GM20000 (cell line): ENCODE data around the gene STARD13.

Experiments
- DNase-seq: peaks from one replicate; pipeline ENCODE4 v3.0.0; 2012; ENCODE audit warnings: low spot score
- TF ChIP-seq, protein P1 (sequence below): IDR thresholded peaks from 2 replicates; pipeline ENCODE4 v1.5.1; 2012; ENCODE audit warnings: mild to moderate bottlenecking, control low read depth; ENCODE audit errors: extremely low read depth, missing control alignments

STARD13 gene

DNA sequence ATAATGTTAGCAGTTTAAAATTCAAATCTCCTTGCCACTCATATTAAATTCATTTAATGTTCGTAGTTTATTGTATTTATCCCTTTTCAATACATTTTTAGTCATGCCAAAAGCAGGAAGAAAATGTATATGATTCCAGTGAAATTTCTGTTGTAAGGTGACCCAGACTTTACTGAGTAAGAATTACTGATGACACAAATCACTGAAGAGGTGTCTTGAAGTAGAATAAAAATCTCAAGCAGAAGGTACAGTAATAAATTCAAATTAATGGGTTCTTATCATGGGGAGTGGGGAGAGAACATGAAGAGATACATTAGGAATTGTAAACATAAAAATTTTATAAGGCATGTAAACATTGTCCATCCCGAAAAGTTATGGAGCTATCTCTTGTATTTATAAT, 19.9 kb downstream of the STARD13 start:
- TF ChIP-seq, protein P1, sequence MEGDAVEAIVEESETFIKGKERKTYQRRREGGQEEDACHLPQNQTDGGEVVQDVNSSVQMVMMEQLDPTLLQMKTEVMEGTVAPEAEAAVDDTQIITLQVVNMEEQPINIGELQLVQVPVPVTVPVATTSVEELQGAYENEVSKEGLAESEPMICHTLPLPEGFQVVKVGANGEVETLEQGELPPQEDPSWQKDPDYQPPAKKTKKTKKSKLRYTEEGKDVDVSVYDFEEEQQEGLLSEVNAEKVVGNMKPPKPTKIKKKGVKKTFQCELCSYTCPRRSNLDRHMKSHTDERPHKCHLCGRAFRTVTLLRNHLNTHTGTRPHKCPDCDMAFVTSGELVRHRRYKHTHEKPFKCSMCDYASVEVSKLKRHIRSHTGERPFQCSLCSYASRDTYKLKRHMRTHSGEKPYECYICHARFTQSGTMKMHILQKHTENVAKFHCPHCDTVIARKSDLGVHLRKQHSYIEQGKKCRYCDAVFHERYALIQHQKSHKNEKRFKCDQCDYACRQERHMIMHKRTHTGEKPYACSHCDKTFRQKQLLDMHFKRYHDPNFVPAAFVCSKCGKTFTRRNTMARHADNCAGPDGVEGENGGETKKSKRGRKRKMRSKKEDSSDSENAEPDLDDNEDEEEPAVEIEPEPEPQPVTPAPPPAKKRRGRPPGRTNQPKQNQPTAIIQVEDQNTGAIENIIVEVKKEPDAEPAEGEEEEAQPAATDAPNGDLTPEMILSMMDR, result no peak
- DNase-seq, result no peak

DNA sequence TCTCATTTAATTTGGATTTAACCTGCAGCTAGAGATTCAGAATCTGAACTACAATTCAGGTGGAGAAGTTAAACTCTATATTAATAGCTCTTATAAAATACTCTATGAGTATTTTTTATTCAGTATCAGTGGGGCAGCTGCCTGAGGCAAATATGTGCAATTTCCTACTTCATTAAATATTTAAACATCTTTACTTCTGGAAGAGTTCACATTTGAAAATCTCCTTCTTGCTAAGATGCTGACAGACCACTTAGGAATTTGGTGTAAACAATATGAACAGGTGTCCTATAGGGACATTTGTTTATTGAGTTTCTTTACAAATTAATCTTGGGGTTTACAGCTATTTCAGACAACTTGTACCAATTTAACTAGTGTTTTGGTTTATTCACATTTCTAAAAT, 20.4 kb downstream of the STARD13 start:
- DNase-seq, result no peak
- TF ChIP-seq, protein P1, result no peak

DNA sequence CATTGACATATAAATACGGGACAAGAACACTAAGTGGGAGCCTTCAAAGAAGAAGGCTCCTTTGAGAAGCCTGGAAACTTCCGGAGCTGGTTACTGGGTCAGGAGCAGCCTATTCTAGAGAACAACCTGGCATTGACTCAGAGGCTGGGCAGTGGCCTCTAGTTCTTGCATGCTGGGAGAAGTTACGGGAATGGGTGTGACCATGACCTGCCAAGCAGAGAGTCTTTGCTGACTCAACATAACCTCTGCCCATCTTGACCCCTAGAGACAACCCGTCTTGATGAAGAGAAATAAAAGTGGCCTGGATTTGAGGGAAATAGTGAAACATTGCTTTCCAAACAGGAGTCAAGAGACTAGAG, 21.0 kb downstream of the STARD13 start:
- DNase-seq, result no peak
- TF ChIP-seq, protein P1, result no peak

DNA sequence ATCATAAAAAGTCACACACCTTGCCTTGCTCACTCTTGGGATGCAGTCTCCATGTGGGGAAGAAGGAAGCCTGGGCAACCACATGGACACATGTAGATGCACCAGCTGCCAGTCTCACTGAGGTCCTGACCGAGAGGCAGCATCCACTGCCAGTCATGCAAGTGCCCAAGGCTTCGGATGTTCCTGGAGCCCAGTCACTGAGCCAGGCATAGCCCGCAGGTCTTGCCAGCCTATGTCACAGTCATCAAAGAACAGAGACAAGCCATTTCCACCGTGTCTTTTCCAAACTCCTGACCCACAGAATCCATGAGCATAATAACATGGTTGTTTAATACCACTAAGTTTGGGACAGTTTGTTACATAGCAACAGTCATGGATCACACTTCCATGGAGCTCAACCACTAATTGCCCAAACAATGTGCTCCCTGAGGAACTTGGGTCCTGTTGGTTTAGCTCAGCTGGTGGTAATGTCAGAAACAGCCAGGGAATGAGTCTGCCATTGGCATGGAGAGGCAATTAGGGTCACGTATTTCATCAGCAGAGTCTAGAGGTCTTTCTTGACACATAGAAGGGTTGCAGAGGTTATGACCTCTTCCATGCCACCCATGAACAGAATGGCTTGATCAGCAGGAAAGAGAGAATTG, 21.5 kb downstream of the STARD13 start:
- no peak for DNase-seq
- TF ChIP-seq, protein P1, result no peak

DNA sequence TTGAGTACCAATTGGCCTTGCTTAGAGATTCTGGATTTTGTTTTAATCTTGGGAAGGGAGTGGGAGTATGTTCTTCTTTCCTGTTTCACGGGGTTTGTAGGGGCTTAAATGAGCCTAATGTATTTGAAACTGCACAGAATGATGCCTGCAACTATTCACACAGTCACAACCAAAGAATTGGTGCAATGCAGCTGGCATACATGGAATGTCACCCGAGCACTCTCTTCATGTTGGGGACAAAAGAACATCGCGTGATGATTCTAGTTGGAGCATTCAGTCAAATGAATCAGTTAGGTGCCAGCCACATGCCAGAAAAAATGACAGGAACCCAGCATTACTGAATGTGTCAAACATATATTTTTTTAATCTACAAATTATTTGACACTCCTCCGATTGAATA, 22.1 kb downstream of the STARD13 start:
- DNase-seq, result no peak
- TF ChIP-seq, protein P1, result no peak

DNA sequence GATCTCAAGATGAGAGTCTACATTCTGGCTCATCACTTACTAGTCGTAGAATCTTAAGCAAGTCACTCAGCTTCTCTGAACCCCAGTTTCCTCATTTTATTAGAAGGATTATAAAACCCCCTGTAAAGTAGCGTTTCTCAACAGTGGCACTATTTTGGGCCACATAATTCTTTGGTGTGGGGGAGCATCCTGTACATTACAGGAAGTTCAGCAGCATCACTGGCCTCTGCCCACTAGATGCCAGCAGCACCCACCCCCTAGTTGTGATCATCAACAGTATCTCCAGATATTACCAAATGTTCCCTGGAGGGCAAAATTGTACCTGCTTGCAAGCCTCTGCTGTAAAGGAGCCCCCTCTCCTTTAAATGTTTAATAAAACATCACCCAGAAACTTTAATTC, 22.6 kb downstream of the STARD13 start:
- DNase-seq, result no peak
- TF ChIP-seq, protein P1, result no peak

DNA sequence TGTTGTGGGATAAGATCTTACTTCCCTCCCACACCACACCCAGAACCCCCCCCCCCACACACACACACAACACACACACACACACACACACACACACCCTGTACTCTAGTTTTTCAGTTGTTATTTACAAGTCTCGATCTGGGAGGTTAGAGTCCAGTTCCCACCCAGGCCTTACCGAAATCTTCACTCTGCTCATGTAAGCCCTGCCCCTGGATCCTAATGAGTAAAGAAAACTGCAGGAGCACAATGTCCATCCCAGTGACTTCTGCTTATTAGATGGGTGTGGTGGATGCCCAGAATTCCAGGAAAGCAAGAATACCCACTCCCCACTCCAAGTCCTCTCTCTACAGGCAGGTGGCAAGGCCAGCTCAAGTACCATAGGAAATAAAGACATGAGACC, 23.0 kb downstream of the STARD13 start:
- TF ChIP-seq, protein P1, result no peak
- no peak for DNase-seq
